NCI-H748 (cell line): ENCODE results near the gene RASGRP1.

Experiments
- DNase-seq: peaks from one replicate; lab custom pipeline; 2025; ENCODE audit not compliant: unreplicated experiment; lab: John Stamatoyannopoulos, UW

The RASGRP1 gene

DNA sequence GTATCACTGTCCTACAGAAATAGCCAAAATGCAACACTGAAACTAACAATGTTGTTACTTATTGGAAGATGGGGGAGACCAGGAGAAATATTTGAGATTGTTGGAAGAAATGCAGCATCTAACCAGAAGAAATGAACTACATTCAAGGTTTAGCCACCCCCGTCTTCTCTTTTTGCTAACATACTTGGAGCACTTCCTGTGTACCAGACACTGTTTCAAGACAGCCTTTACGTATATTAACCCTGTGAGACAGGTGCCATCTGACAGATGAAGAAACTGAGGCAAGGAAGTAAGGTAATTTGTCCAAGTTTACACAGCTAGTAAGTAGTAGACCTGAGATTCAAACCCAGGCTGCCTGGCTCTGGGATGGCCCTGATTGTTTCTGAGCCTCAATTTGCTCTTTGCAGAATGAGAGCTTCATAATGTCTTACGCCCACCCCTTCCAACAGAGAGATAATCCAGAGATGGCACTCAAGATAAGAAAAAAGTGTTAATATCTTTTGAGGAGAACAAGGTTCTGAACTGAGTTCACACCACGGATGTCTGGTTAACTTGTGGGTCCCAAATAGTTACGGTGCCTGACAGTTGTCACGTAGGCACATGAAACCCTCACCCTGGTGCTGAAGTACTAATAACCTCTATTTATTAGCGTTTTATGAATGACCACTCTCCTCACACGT is 26.1 kb downstream of the RASGRP1 start:
- DNase-seq: no peak

- DNase-seq: no peak
Measured at GRCh38 chr15:38536201-38536676, 28.4 kb downstream of the RASGRP1 start.

DNA sequence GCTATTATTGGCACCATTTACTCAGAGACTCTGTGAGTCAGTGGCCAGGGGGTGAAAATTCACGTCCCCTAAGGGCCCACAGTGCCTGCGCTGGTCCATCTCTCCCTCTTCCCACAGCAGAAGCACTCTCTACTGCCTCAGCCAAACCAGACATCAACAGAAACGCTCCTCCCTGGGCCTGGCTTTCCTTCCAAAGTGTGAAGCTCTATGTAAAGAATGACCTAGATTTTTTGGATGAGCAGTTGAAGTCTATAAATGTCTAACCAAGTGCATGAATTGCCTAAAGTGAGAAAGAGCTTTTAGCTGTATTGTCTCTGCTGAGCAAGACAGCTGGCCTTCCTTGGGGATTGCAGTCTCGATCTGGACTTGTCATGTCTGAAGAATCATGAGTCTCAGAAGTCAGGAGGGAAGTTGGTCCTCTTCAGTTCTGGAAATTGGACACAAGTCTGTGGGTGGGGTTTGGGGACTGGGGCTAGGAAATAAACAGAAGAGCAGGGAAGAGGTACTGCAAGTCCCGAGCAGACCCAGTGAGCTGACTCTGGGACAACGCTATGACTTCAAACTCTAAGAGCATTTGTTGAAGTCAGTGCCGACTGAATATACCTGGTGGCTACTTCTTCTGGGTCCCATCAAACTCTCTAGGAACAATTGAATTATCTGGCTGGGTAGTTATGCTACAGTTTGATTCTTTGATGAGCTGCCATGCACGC is 29.0 kb downstream of the RASGRP1 start:
- DNase-seq: no peak

- DNase-seq: no peak
Measured at GRCh38 chr15:38534691-38535090, 29.9 kb downstream of the RASGRP1 start.

DNA sequence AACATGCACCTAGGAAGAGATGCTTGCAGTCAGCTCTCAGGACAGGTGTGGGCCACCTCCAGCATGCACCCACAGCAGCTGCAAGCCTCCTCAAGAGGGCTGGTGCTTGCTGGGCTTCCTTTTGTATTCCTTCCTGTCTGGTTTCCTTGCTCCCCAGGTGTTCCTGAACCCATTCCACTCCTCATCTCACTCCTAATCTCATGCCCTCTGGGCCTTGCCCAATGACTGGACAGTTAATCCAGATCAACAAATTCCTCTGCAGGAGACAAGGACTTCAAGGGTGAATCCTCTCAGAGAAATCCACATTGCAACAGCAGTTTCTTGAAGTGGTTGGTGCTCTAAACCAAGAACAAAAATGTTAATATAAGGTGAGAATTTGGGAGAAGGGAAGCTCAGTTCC is 30.7 kb downstream of the RASGRP1 start:
- DNase-seq: no peak

DNA sequence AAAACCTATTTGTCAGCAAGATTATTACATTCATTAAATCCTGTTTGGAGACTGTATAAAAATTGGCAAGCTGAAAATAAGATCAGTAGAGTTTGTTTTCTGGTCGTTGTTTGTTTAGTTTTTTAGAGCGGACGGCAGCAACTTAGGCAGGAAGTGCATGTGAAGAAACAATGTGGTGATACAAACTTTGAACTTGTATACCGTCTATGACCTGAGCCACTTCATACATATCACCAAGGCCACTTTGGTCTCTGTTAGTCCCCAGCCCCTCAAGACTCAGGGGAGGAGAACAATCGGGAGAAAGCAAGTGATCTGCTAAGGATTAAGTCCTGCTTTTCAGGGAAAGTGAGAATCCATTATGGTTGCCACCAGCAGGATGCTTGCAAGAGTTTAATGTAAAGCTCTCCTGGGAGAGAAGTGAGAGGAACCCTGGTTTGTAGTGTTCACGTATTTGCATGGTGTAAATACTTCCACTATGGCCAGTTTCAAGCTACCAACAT is 31.1 kb downstream of the RASGRP1 start:
- DNase-seq: no peak

DNA sequence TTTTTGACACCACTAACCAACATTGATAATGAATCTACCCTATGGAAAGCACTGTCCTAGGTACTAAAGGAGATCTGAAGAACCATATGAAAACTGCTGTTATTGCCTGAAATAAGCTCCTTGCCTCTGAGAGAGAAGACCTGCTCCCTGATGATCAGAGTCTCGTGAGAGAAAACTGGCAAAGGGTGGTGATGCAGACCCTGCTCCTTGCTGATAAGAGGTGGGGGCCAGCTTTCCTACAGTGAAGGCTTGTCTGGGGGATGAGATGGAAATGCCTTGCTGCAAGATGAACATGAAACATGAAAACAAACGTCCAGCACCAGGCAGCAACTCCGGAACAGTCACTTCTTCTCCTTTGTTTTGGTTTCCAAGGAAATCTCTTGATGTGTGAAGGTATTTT is 31.9 kb downstream of the RASGRP1 start:
- no peak for DNase-seq

- DNase-seq: no peak
Measured at GRCh38 chr15:38531509-38531908, 33.1 kb downstream of the RASGRP1 start.

- no peak for DNase-seq
Measured at GRCh38 chr15:38530113-38530512, 34.5 kb downstream of the RASGRP1 start.

- no peak for DNase-seq
Measured at GRCh38 chr15:38528294-38528693, 36.3 kb downstream of the RASGRP1 start.

DNA sequence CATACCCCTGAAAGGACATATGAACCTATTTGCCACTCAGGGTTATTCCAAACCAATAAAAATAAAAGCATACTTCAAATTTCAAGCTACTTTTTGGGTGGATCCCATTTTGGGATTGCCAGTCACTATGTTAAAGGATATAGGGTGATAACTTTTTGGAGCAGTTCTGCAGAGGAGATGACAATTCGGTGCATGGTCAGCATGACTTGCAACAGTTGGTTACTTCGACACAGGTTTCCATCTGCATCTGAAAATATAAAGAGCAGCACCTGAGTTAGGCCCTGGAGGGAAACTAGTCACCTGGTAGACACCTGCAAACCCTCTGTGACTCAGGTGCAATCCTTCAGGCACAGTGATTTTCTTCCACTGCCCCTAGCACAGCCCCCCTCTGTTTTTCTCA is 38.5 kb downstream of the RASGRP1 start:
- DNase-seq: no peak

DNA sequence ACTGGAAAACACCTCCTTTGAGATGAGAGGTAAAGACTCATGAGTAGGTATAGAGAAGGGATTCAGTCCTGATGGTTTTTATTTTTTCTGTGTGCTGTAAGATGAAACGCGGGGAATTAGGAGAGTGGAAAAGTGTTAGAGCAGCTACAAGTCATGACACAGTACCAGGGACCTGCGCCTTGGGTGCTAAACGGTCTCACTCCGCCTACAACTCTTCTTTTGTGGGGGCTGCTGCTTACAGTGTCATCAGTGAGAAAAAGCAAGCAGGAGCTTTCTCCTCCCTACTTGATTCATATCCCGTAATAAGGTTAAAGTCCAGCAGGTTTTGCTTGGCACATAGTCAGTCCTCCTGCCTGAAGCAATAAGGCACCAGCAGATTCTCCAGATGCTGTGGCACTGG is 39.1 kb downstream of the RASGRP1 start:
- DNase-seq: no peak

GRCh38 chr15:38524156-38524555 is 40.5 kb downstream of the RASGRP1 start:
- no peak for DNase-seq

GRCh38 chr15:38522922-38523321 is 41.7 kb downstream of the RASGRP1 start:
- DNase-seq: no peak

- DNase-seq: no peak
Measured at GRCh38 chr15:38521316-38521715, 43.3 kb downstream of the RASGRP1 start.

GRCh38 chr15:38520035-38520434 is 44.6 kb downstream of the RASGRP1 start:
- no peak for DNase-seq

- no peak for DNase-seq
Measured at GRCh38 chr15:38518084-38518483, 46.5 kb downstream of the RASGRP1 start.

GRCh38 chr15:38517312-38517975 is 47.2 kb downstream of the RASGRP1 start:
- DNase-seq: no peak

DNA sequence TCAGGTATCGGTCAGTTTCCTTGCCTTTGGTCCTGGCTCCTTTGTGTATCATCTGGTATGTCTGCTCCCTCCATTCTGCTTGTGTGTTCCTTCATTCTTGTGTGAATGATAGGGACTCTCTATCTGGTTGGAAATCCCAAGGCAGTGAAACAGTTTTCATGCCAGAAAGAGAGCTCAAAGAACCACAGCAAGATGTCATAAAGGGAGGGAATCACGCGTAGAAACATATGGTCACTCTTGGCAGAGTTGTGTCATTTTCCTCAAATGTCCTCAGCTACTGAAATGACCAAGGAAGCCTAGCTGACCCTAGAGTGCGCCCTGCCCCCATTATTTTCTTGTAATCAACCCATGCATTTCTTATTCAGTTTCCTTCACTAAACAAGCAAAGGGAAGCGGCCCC is 48.0 kb downstream of the RASGRP1 start:
- DNase-seq: no peak

GRCh38 chr15:38514601-38515000 is 50.0 kb downstream of the RASGRP1 start:
- no peak for DNase-seq

DNA sequence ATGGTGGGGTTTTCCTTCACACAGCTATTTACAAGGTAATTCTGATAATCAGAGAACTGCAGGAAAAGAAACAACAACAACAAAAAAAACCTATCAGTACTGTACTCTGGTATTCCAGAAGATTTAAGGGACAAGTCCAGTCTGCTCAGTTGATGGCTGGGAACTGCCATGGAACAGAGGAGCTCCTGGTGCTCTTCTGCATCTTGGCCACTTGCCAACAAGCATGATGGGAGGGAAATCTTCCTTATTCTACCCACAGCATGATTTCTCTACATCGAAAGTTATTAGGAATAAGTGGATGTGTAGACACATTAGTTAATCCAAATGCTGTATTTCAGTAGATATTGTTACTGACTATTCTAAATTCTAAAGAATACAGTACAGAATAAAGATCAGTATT is 51.7 kb downstream of the RASGRP1 start:
- no peak for DNase-seq

GRCh38 chr15:38509152-38509551 is 55.5 kb downstream of the RASGRP1 start:
- no peak for DNase-seq
